Measurements from ENCODE around the gene AGPAT2.

The AGPAT2 gene

GRCh38 chr9:136686794-136687711, at the start of gene AGPAT2:
TSS of gene AGPAT2 (minus strand) at chr9:136687457. CDS start at chr9:136687357, 100 bp downstream.
- DNase-seq, result peak; percentile 54 to 57

GRCh38 chr9:136735812-136736480, 48.7 kb upstream of the AGPAT2 start:
- no peak for DNase-seq

GRCh38 chr9:136734837-136735496, 47.7 kb upstream of the AGPAT2 start:
- no peak for DNase-seq

GRCh38 chr9:136733611-136734010, 46.4 kb upstream of the AGPAT2 start:
- DNase-seq, result no peak

GRCh38 chr9:136732444-136733178, 45.4 kb upstream of the AGPAT2 start:
- no peak for DNase-seq

- no peak for DNase-seq
These were observed 42.7 kb upstream of the AGPAT2 start for GRCh38 chr9:136729926-136730325.

GRCh38 chr9:136729144-136729543, 41.9 kb upstream of the AGPAT2 start:
- no peak for DNase-seq

GRCh38 chr9:136728548-136729123, 41.4 kb upstream of the AGPAT2 start:
- DNase-seq, result no peak

GRCh38 chr9:136728080-136728547, 40.9 kb upstream of the AGPAT2 start:
- peak; percentile 90 to 92 for DNase-seq

- peak; percentile 39 to 40 for DNase-seq
These were observed 39.5 kb upstream of the AGPAT2 start for GRCh38 chr9:136726631-136727191.

GRCh38 chr9:136726118-136726517, 38.9 kb upstream of the AGPAT2 start:
- no peak for DNase-seq

- no peak for DNase-seq
These were observed 38.4 kb upstream of the AGPAT2 start for GRCh38 chr9:136725612-136726011.

GRCh38 chr9:136724772-136725171, 37.5 kb upstream of the AGPAT2 start:
- no peak for DNase-seq

GRCh38 chr9:136723989-136724388, 36.7 kb upstream of the AGPAT2 start:
- no peak for DNase-seq

GRCh38 chr9:136723362-136723976, 36.2 kb upstream of the AGPAT2 start:
- no peak for DNase-seq

GRCh38 chr9:136722969-136723356, 35.7 kb upstream of the AGPAT2 start:
- DNase-seq, result no peak

GRCh38 chr9:136722093-136722968, 35.1 kb upstream of the AGPAT2 start:
- no peak for DNase-seq

GRCh38 chr9:136721339-136722092, 34.3 kb upstream of the AGPAT2 start:
- DNase-seq, result no peak

- DNase-seq, result no peak
These were observed 33.7 kb upstream of the AGPAT2 start for GRCh38 chr9:136720898-136721338.
